Gastroesophageal sphincter (tissue), 4 donors: ENCODE results near the gene TP63. TPM values are rescaled to one million over a fixed set of nuclear protein-coding genes. Genes with fewer than 3 reads are reported as not detected.

Experiments
- ATAC-seq: fragments of 150-250 bp; one replicate; pipeline ENCODE4 v1.9.1; 2016; ENCODE audit warnings: mild to moderate bottlenecking, moderate library complexity
- H3K27ac ChIP-seq, 4 donors: fragments of 200-600 bp; sonication (generic) in 3 of 4; 1 replicate in 3 of 4; 2 replicates in 1 of 4; pipeline ENCODE4 v1.5.1; 2016 to 2019
- H3K27me3 ChIP-seq: fragments of 200-600 bp; sonication (generic); one replicate; pipeline ENCODE4 v1.5.1; 2019
- H3K36me3 ChIP-seq, 2 donors: fragments of 200-600 bp; sonication (generic); one replicate each; pipeline ENCODE4 v1.5.1; 2019; ENCODE audit warnings: control low read depth in 1 of 2
- H3K4me1 ChIP-seq, 3 donors: fragments of 200-600 bp; sonication (generic); 1 replicate in 2 of 3; 2 replicates in 1 of 3; pipeline ENCODE4 v1.5.1; 2016 to 2019; ENCODE audit warnings: control low read depth in 2 of 3
- H3K4me3 ChIP-seq, 2 donors: fragments of 200-600 bp; sonication (generic); one replicate each; pipeline ENCODE4 v1.5.1; 2019; ENCODE audit warnings: mild to moderate bottlenecking in 1 of 2, moderate library complexity in 1 of 2
- H3K9me3 ChIP-seq, 3 donors: fragments of 200-600 bp; sonication (generic); one replicate each; pipeline ENCODE4 v1.5.1; 2017 to 2019; ENCODE audit warnings: control low read depth in 2 of 3
- CTCF ChIP-seq, 4 experiments: fragments of 200-600 bp in 2 of 4; fragments of 450-650 bp in 2 of 4; sonication (generic) in 1 of 4; IDR thresholded peaks; one replicate each; pipeline ENCODE4 v1.5.1; 2017 to 2019; ENCODE audit warnings: antibody characterized with exemption in 4 of 4, mild to moderate bottlenecking in 2 of 4, moderate library complexity in 2 of 4
- EP300 ChIP-seq: sonication (generic); formaldehyde crosslinking; IDR thresholded peaks from one replicate; pipeline ENCODE4 v1.6.1; 2017; ENCODE audit warnings: antibody characterized with exemption, mild to moderate bottlenecking
- POLR2A ChIP-seq, 2 donors: fragments of 450-650 bp; IDR thresholded peaks; one replicate each; pipeline ENCODE4 v1.6.1; 2017; ENCODE audit warnings: antibody characterized with exemption in 2 of 2, mild to moderate bottlenecking in 2 of 2, moderate library complexity in 1 of 2
- POLR2AphosphoS5 ChIP-seq: sonication (generic); formaldehyde crosslinking; IDR thresholded peaks from one replicate; pipeline ENCODE4 v1.6.1; 2017; ENCODE audit warnings: antibody characterized with exemption
- WGBS, 2 donors: methylation state at CpG; one replicate each; pipeline ENCODE4 v1.1.5; 2018; ENCODE audit warnings: low coverage in 1 of 2; 5-methylcytosine and 5-hydroxymethylcytosine counted together
- total RNA-seq, 4 donors: library from RNA; depleted of rRNA; stranded (reverse); fragments of >200 nt; gene quantifications; one replicate each; pipeline ENCODE4 v1.1.0, GENCODE V29; 2016

Gene TP63
- total RNA-seq, 4 donors from 2014 or later = 0.13 to 7.4 (median 3.4) TPM; not detected in 1

GRCh38 chr3:189842681-189843602 is 211.8 kb downstream of the TP63 start:
- Histone ChIP-seq H3K9me3 (no peaks in the 10 kb centered on the region), H3K4me3 (no peak overlapping the region), H3K27me3 (no peaks in the 10 kb centered on the region), H3K4me1 (no peaks in the 10 kb centered on the region), H3K36me3 (no peaks in the 10 kb centered on the region), H3K27ac (no peak overlapping the region)
- 79 to 80% methylated on average over 7 to 16 of the region's 19 CpGs for WGBS, 2 donors
- ATAC-seq = no peak
- TF ChIP-seq EP300 (no peak), POLR2A (IDR thresholded peaks at IDR 0.05) (no peak), CTCF (IDR thresholded peaks at IDR 0.05) (no peak), POLR2AphosphoS5 (no peak)

- TF ChIP-seq POLR2AphosphoS5 (no peak), EP300 (no peak), CTCF (IDR thresholded peaks at IDR 0.05) (no peak), POLR2A (IDR thresholded peaks at IDR 0.05) (no peak)
- 58 to 87% methylated on average over 3 of the region's 3 CpGs for WGBS, 2 donors
- ATAC-seq = no peak
- Histone ChIP-seq H3K27me3 (no peaks in the 10 kb centered on the region), H3K4me1 (no peaks in the 10 kb centered on the region), H3K9me3 (no peaks in the 10 kb centered on the region), H3K4me3 (no peak overlapping the region), H3K36me3 (no peaks in the 10 kb centered on the region), H3K27ac (no peak overlapping the region)
Observed at GRCh38 chr3:189845069-189845468, 213.9 kb downstream of the TP63 start.

GRCh38 chr3:189848395-189849040 is 217.3 kb downstream of the TP63 start:
- no peak overlapping the region for H3K4me3 ChIP-seq
- ATAC-seq = no peak
- no peak overlapping the region for H3K27ac ChIP-seq
- H3K36me3 ChIP-seq = no peaks in the 10 kb centered on the region
- TF ChIP-seq CTCF (IDR thresholded peaks at IDR 0.05) (no peak), POLR2A (IDR thresholded peaks at IDR 0.05) (no peak), POLR2AphosphoS5 (no peak), EP300 (no peak)
- 46 to 50% methylated on average over 1 of the region's 1 CpG for WGBS, 2 donors
- H3K9me3 ChIP-seq = no peaks in the 10 kb centered on the region
- no peaks in the 10 kb centered on the region for H3K4me1 ChIP-seq
- no peaks in the 10 kb centered on the region for H3K27me3 ChIP-seq

GRCh38 chr3:189849262-189849661 is 218.1 kb downstream of the TP63 start:
- Histone ChIP-seq H3K4me3 (no peak overlapping the region), H3K9me3 (no peaks in the 10 kb centered on the region), H3K4me1 (no peaks in the 10 kb centered on the region), H3K27me3 (no peaks in the 10 kb centered on the region), H3K27ac (no peak overlapping the region), H3K36me3 (no peaks in the 10 kb centered on the region)
- no peak for ATAC-seq
- TF ChIP-seq EP300 = no peak
- 50 to 85% methylated on average over 1 to 2 of the region's 2 CpGs for WGBS, 2 donors

- no peaks in the 10 kb centered on the region for H3K4me1 ChIP-seq
- H3K36me3 ChIP-seq = no peaks in the 10 kb centered on the region
- H3K27ac ChIP-seq = no peak overlapping the region
- WGBS, 2 donors = 54% methylated on average over 4 of the region's 4 CpGs; no CpG with 5 or more reads in 1 of the 2 donors
- H3K9me3 ChIP-seq = no peaks in the 10 kb centered on the region
- TF ChIP-seq POLR2AphosphoS5 (no peak), EP300 (no peak), CTCF (IDR thresholded peaks at IDR 0.05) (no peak), POLR2A (IDR thresholded peaks at IDR 0.05) (no peak)
- H3K4me3 ChIP-seq = no peak overlapping the region
- ATAC-seq = no peak
- H3K27me3 ChIP-seq = no peaks in the 10 kb centered on the region
Observed at GRCh38 chr3:189851682-189852081, 220.5 kb downstream of the TP63 start.
